IMR-90 (cell line): Measurements from ENCODE around the gene ST6GALNAC3. TPM values are rescaled to one million over a fixed set of nuclear protein-coding genes. Genes with fewer than 3 reads are reported as not detected.

Experiments used
- ATAC-seq: fragments of 200-7000 bp; cut with Tn5 transposase; 2 replicates; pipeline ENCODE4 v1.9.1; 2020; ENCODE audit warnings: low read depth, mild to moderate bottlenecking, moderate library complexity
- BruUV-seq: library from RNA; stranded (reverse); fragments of 400-500 nt; replicated peaks from 2 replicates; lab custom pipeline; 2021; lab: Mats Ljungman, UMichigan
- CTCF ChIA-PET: fragments of 300-600 bp; formaldehyde crosslinking; extraction: SDS; loops from one replicate; lab custom pipeline; 2021; ENCODE audit warnings: antibody characterized with exemption; lab: Yijun Ruan, JAX
- POLR2A ChIA-PET: fragments of 300-600 bp; sonication (Branson Sonifier 250); formaldehyde crosslinking; loops from one replicate; lab custom pipeline; 2022; ENCODE audit warnings: antibody characterized with exemption; ENCODE audit not compliant: unreplicated experiment; lab: Charles Lee
- DNase-seq: peaks from one replicate; pipeline ENCODE4 v3.0.0; 2013
- H2AFZ ChIP-seq: replicated peaks from 2 replicates; pipeline ENCODE3; 2013; ENCODE audit warnings: low read length, mild to moderate bottlenecking; ENCODE audit not compliant: poor library complexity
- H2AK5ac ChIP-seq: 2 replicates; pipeline ENCODE4 v1.6.1; 2013; ENCODE audit warnings: low read depth, low read length, inconsistent platforms
- H2AK9ac ChIP-seq: replicated peaks from 2 replicates; pipeline ENCODE3; 2013; ENCODE audit warnings: mild to moderate bottlenecking, low read depth, low read length, moderate library complexity; ENCODE audit not compliant: poor library complexity
- H2BK120ac ChIP-seq: 2 replicates; pipeline ENCODE4 v1.6.1; 2013; ENCODE audit warnings: low read depth, low read length, inconsistent platforms
- H2BK15ac ChIP-seq: 3 replicates; pipeline ENCODE4 v1.6.1; 2013; ENCODE audit warnings: low read depth, low read length, inconsistent platforms
- H2BK20ac ChIP-seq: 2 replicates; pipeline ENCODE4 v1.6.1; 2013; ENCODE audit warnings: low read depth, mild to moderate bottlenecking, inconsistent platforms, low read length, moderate library complexity
- H2BK5ac ChIP-seq: 2 replicates; pipeline ENCODE4 v1.6.1; 2013; ENCODE audit warnings: mild to moderate bottlenecking, low read depth, low read length, inconsistent platforms; ENCODE audit not compliant: poor library complexity, severe bottlenecking
- H3K14ac ChIP-seq: replicated peaks from 2 replicates; pipeline ENCODE4 v1.6.1; 2013; ENCODE audit warnings: low read depth, low read length, inconsistent platforms
- H3K18ac ChIP-seq: 2 replicates; pipeline ENCODE4 v1.6.1; 2013; ENCODE audit warnings: low read depth, low read length, control low read depth
- H3K23ac ChIP-seq: 2 replicates; pipeline ENCODE4 v1.6.1; 2013; ENCODE audit warnings: low read depth, low read length, inconsistent platforms
- H3K27ac ChIP-seq: 2 replicates; pipeline ENCODE4 v1.5.1; 2013; ENCODE audit warnings: mild to moderate bottlenecking, control low read depth, low read length; ENCODE audit not compliant: insufficient read depth
- H3K27me3 ChIP-seq: 2 replicates; pipeline ENCODE4 v1.6.1; 2013; ENCODE audit warnings: low read length; ENCODE audit not compliant: control insufficient read depth, insufficient read depth
- H3K36me3 ChIP-seq: 2 replicates; pipeline ENCODE4 v1.6.1; 2013; ENCODE audit warnings: low read length, mixed read lengths; ENCODE audit not compliant: control insufficient read depth, insufficient read depth
- H3K4ac ChIP-seq: 2 replicates; pipeline ENCODE4 v1.6.1; 2013; ENCODE audit warnings: low read depth, low read length, inconsistent platforms
- H3K4me1 ChIP-seq: 2 replicates; pipeline ENCODE4 v1.6.1; 2013; ENCODE audit warnings: low read length, mixed read lengths; ENCODE audit not compliant: control insufficient read depth, insufficient read depth
- H3K4me2 ChIP-seq: 2 replicates; pipeline ENCODE4 v1.6.1; 2013; ENCODE audit warnings: low read depth, mild to moderate bottlenecking, control low read depth, low read length, moderate library complexity
- H3K4me3 ChIP-seq: 2 replicates; pipeline ENCODE4 v1.5.1; 2013; ENCODE audit warnings: low read depth, mild to moderate bottlenecking, control low read depth, low read length, moderate library complexity; ENCODE audit not compliant: insufficient read depth
- H3K56ac ChIP-seq: 2 replicates; pipeline ENCODE4 v1.6.1; 2013; ENCODE audit warnings: low read length, inconsistent platforms; ENCODE audit not compliant: insufficient read depth; ENCODE audit errors: extremely low read depth
- H3K79me1 ChIP-seq, 2 experiments: 2 replicates each; pipeline ENCODE4 v1.6.1; 2013; ENCODE audit warnings: low read length in 2 of 2, inconsistent platforms in 1 of 2, low read depth in 1 of 2
- H3K9ac ChIP-seq: 2 replicates; pipeline ENCODE4 v1.6.1; 2013; ENCODE audit warnings: low read depth, low read length, control low read depth
- H3K9me1 ChIP-seq: 2 replicates; pipeline ENCODE4 v1.6.1; 2013; ENCODE audit warnings: low read length, inconsistent platforms; ENCODE audit not compliant: insufficient read depth
- H3K9me3 ChIP-seq: 2 replicates; pipeline ENCODE4 v1.6.1; 2013; ENCODE audit warnings: low read length; ENCODE audit not compliant: control insufficient read depth, insufficient read depth
- H4K20me1 ChIP-seq: 2 replicates; pipeline ENCODE4 v1.6.1; 2013; ENCODE audit warnings: low read length, inconsistent platforms; ENCODE audit not compliant: insufficient read depth
- H4K5ac ChIP-seq: 2 replicates; pipeline ENCODE4 v1.6.1; 2013; ENCODE audit warnings: mild to moderate bottlenecking, low read depth, low read length, control low read depth
- H4K8ac ChIP-seq, 2 experiments: 2 replicates each; pipeline ENCODE4 v1.6.1; 2013; ENCODE audit warnings: low read depth in 2 of 2, low read length in 2 of 2, control low read depth in 1 of 2, inconsistent platforms in 1 of 2
- H4K91ac ChIP-seq: 2 replicates; pipeline ENCODE4 v1.6.1; 2013; ENCODE audit warnings: low read depth, low read length, inconsistent platforms; ENCODE audit not compliant: insufficient read depth
- CEBPB ChIP-seq: IDR thresholded peaks from 2 replicates; pipeline ENCODE4 v1.6.1; 2012; ENCODE audit warnings: low read depth, low read length, improper control_type of control experiment
- RCOR1 ChIP-seq: IDR thresholded peaks from 2 replicates; pipeline ENCODE4 v1.6.1; 2012; ENCODE audit warnings: mild to moderate bottlenecking, low read length, improper control_type of control experiment; ENCODE audit not compliant: insufficient replicate concordance
- WGBS, 2 experiments: methylation state at CpG; one replicate each; pipeline versions ENCODE4 v1.1.5 to v1.1.7; 2013; ENCODE audit warnings: missing lambda C conversion rate in 2 of 2; ENCODE audit not compliant: insufficient read length in 1 of 2; ENCODE audit errors: extremely low coverage in 2 of 2; 5-methylcytosine and 5-hydroxymethylcytosine counted together
- dilution Hi-C: fragments of 300-500 bp; cut with HindIII; formaldehyde crosslinking; loops from one replicate; pipeline ENCODE4 v1.14.3; 2018; ENCODE audit warnings: low sequenced_read_pairs; ENCODE audit not compliant: unreplicated experiment
- in situ Hi-C: fragments of 300-500 bp; cut with MboI; formaldehyde crosslinking; loops from 3 replicates; pipeline ENCODE4 v1.14.3; 2019; ENCODE audit warnings: low sequenced_read_pairs, inconsistent platforms, mixed read lengths
- intact Hi-C: fragments of 100-400 bp; cut with micrococcal nuclease; formaldehyde crosslinking; loops from 2 replicates; pipeline ENCODE4 v1.10.0; 2022
- polyA plus RNA-seq, 3 experiments: library from polyadenylated mRNA; depleted of rRNA; stranded (reverse); fragments of >200 nt; gene quantifications; 2 replicates each; pipeline ENCODE4 v1.2.3, GENCODE V29; 2012; ENCODE audit warnings: low replicate concordance in 1 of 3
- total RNA-seq: library from RNA; depleted of rRNA; stranded (reverse); fragments of >200 nt; gene quantifications from 2 replicates; pipeline ENCODE4 v1.2.3, GENCODE V29; 2012

Gene ST6GALNAC3
- total and polyA plus RNA-seq, 2 of the 4 experiments (the other 2 are of a cell fraction), result 0.65 to 1.3 TPM

DNA sequence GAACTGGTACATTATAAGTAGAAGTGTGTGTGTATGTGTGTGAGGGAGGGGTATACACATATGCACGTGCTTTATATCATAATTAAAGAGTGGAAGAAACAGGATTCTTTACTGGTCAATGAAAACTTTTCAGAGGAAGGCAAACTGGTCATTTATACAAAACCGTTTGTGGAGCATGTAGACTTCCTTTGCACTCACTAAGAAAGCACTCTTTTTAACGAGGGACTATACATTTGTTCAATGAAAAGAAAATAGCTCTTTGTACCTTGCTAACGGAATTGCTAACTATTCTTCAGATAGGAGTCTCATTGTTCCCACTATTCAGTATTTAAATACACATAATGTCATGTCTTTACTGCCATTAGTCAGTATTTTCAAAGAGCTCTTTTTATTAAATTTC lies 219.3 kb downstream of the ST6GALNAC3 start:
- Histone ChIP-seq H3K9ac (no peak overlapping the region), H4K8ac (no peak overlapping the region), H3K23ac (no peak overlapping the region), H3K27ac (no peak overlapping the region), H3K9me3 (no peaks in the 10 kb centered on the region), H3K56ac (no peak overlapping the region), H3K4me2 (no peak overlapping the region), H2BK5ac (no peak overlapping the region), H2BK15ac (no peak overlapping the region), H2AFZ (no peak overlapping the region), H3K27me3 (no peaks in the 10 kb centered on the region), H3K4me1 (no peaks in the 10 kb centered on the region), H4K91ac (no peak overlapping the region), H3K79me1 (no peaks in the 10 kb centered on the region), H4K5ac (no peak overlapping the region), H2BK120ac (no peak overlapping the region), H2AK5ac (no peak overlapping the region), H4K20me1 (no peaks in the 10 kb centered on the region), H2BK20ac (no peak overlapping the region), H3K4me3 (no peak overlapping the region), H3K4ac (no peak overlapping the region), H3K9me1 (no peaks in the 10 kb centered on the region), H3K18ac (no peak overlapping the region), H3K36me3 (no peaks in the 10 kb centered on the region), H2AK9ac (no peak overlapping the region), H3K14ac (no peak overlapping the region)
- no peak for TF ChIP-seq RCOR1
- TF ChIP-seq CEBPB, result 0 out of 2 replicates have a peak, but pooled peaks have one; percentile 24
- CTCF ChIA-PET, result interaction anchor here (0.7 kb wide), 1 partner anchor 515 kb away, joined by 3 read pairs; no protein-coding TSS in a partner anchor
- no peak for DNase-seq
- in situ Hi-C loops (no loop called here), intact Hi-C loops (no loop called here), dilution Hi-C loops (no loop called here)
- POLR2A ChIA-PET, result no interaction called here
- no TSS peak for BruUV-seq
- ATAC-seq, result no peak
- WGBS, 2 experiments, result no CpG with 5 or more reads among the region's 4 CpGs
